Inflammatory macrophage (primary cell): ENCODE measurements around the gene HEXA.
"Not testable (repeated sequence)": the region's sequence is repeated elsewhere in the genome, so short reads cannot be mapped to it uniquely, and the experiment has no call there.

Source experiments
- DNase-seq, 2 donors: peaks; one replicate each; pipeline ENCODE4 v3.0.0-alpha.2; 2020 to 2022
- total RNA-seq, 18 experiments: gene quantifications; one replicate each; lab custom pipeline; 2026; ENCODE audit warnings: mixed read lengths in 6 of 18, inconsistent platforms in 2 of 18; lab: John Stamatoyannopoulos, UW

HEXA gene
- 67.8 to 276 (median 176) reads per million in 18 experiments for total RNA-seq

DNA sequence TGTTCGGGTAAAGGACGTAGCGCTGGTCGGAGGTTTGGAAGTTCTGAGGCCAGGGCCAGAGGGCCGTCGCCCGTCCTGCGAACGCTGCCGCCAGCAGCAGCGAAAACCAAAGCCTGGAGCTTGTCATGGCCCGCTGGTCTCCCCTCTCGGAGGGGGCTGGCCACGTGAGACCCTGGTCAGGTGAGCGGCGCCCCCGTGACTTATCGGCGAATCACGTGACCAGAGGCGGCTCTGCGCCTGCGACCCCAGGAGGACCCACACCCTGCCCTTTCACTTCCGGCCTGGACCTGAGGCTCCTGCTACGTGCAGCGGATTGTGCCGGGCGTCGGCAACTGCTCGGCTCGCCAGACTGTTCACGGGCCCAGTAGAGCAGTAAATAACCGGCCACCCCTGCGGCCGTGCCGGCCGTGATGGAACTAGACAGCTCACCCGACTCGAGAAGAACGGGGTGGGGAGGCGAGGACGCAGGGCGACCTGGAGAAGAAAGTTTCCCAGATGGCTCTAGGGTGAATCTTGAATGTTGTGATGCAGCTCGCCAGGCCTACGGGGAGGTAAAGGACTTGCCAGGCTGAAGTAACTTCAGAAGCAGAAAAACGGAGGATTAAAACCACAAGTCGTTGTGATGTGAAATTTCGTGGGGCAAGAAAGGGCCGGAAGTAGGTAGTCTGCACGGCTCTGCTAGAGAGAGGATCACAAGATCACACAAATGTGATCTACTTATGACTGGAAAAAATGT, at the start of gene HEXA:
HEXA (minus strand) TSS at position 169 of the 736 bp plus-strand sequence; CDS start at position 127, 42 bp downstream.
- DNase-seq: peak; percentile 84

DNA sequence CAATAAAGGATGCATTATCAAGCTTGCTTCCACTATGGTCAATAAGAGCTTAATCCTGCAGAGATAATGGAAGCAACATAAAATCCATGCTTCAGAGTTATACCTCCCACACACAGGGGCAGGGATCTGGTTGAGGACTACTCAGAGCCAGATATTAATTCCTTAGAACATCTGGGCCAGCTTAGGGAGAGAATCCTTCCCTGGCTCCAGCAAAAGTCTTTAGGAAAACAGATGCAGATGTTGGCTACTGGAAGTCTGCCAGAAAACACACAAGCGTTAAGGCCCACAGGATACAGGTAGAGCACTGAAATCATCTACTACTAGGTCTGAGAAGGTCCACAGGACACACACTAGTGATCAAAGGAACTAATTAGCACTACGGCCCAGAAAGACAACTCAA, 47.4 kb upstream of the HEXA start:
- DNase-seq: no peak

DNA sequence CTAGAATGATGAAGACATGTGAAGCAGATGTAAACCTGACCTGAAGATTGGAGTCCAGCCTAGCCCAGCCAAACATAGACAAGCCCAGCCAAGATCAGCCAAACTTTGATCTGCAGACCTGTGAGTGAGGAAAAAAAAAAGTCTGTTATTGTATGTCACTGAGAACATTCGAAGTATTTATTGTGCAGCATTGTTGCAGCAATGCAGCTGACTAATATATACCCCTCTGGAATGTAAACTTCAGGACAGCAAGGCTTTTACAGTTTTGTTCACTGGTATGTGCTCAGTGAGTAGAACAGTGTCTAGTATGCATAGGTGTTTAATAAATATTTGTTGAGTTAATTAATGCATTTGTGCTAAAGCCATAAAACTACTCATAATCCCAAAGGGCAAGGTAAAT, 45.7 kb upstream of the HEXA start:
- no peak for DNase-seq

DNA sequence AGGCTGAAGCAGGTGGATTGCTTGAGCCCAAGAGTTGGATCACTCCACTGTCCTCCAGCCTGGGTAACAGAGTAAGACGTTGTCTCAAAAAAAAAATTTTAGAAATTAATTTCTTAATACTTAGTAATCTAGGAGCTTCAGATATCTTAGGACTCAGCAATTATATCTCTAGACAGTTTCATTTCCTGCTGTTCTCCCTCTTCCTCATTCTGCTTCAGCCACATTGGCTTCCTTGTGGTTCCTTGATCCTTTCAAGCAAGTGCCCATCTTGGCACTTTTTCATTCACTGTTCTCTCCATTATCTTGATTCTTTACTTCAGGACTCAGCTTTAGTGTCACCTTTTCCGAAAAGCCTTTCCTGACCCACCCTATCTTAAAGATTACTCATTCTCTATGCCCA, 44.8 kb upstream of the HEXA start:
- DNase-seq: peak; percentile 44 to 63

DNA sequence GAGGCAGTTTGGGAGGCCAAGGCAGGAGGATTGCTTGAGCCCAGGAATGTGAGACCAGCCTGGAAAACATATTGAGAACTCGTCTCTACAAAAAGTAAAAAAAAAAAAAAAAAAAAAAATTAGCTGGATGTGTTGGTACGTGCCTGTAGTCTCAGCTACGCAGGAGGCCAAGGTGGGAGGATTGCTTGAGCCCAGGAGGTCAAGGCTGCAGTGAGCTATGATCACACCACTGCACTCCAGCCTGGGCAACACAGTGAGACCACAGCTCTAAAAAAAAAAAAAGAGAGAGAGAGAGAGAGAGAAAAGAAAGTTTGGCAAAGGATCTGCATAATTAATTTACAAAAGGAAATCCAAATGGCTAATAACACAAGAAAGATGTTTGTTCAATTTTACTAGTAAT, 44.0 kb upstream of the HEXA start:
- DNase-seq: not testable (repeated sequence)

DNA sequence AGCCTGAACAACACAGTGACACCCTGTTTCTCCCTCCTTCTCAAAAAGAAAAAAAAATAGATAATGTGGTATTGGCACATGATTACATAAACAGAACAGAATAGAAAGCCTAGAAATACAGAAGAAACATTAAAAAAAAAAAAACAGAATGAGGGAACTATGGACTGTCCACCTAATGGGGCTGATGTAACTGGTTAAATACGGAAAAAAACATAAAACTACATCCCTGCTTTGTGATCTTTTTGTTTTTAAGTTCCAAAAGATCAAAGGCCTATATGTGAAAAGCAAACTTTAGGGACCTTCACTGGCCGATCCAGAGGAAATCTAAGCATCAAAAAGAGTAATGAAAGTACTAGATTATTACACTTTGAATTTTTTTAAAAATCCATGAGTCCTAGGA, 39.5 kb upstream of the HEXA start:
- no peak for DNase-seq

DNA sequence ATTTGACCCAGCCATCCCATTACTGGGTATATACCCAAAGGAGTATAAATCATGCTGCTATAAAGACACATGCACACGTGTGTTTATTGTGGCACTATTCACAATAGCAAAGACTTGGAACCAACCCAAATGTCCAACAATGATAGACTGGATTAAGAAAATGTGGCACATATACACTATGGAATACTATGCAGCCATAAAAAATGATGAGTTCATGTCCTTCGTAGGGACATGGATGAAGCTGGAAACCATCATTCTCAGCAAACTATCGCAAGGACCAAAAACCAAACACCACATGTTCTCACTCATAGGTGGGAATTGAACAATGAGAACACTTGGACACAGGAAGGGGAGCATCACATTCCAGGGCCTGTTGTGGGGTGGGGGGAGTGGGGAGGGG, 37.5 kb upstream of the HEXA start:
- DNase-seq: not testable (repeated sequence)

DNA sequence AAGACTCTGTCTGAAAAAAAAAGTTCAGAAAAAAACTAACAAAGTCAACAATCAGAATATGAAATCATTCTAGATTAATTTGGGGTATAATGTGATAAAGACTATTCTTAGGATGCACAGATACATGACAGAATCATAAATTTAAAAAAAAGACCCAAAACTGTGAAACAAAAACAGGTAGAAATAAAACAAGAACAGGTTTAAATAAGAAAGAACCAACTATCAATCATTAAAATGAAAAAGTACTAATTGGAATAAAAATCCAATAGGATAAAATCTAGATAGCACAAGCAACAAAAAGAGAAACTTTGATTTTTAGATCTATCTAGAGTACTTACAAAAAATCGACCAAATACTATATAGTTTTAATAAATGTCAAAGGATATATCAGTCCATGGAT, 35.7 kb upstream of the HEXA start:
- no peak for DNase-seq

DNA sequence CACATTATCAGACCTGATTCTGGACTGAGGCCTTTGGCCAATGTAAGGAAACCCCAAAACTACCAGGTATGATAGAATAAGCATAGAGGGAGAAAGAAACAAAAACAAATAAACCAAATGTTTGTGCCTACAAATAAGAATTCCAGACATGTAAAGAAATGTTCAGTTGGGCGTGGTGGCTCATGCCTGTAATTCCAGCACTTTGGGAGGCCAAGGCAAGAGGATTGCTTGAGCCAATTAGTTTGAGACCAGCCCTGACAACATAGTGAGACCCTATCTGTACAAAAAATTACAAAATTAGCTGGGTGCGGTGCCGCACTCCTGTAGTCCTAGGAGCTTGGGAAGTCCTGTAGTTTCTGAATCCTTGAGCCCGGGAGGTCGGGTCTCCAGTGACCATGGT, 35.3 kb upstream of the HEXA start:
- DNase-seq: no peak

DNA sequence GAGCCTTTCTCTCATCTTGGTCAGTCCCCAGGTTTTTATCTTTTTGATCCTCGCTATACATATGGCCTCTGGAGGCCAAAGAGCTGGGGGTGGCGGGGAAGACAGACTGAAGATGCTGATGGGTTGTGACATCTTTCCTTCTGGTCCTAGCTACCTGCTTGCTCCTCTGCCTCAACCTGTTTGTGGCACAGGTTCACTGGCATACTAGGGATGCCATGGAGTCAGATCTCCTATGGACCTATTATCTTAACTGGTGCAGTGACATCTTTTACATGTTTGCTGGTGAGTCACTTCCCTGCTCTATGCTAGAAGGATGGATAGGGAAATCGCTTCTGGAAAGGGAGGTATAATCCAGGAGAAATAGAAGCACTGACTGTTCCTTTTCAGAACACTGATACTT, 31.1 kb upstream of the HEXA start:
- DNase-seq: no peak

DNA sequence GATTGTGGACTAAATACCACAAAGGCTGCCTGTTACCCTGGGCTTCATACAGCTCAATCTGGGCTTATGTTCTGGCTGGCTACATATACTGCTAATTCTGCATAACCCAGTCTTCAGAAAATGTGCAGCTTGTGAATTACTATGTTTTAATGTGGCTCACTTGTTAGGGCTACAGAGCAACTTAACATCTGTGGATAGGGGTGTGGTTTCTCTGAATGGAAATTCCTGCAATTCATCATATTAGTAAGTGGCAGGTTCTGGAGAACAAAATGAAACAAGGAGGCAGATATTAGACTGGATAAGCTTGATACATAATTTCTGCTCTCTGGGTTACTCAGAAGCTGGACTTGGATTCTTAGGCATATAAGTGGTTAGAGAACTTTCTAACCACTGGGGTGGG, 29.0 kb upstream of the HEXA start:
- no peak for DNase-seq

DNA sequence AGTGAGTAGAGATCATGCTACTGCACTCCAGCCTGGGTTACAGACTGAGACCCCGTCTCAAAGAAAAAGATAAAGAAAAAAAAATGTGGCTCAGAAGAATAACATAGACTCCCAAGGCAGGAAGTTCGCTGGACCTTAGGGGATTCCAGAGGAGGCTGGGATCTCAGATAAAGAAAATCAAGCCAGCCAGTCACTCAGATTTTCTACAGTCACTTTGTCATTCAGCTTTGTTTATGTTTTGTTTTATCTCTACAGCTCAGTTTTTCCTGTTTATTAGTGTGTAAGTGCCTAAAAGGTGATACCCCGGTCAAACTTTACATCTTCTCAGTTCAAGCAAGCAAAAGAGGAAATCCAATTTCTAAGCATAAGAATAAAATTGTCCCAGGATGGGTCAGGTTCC, 28.5 kb upstream of the HEXA start:
- no peak for DNase-seq

DNA sequence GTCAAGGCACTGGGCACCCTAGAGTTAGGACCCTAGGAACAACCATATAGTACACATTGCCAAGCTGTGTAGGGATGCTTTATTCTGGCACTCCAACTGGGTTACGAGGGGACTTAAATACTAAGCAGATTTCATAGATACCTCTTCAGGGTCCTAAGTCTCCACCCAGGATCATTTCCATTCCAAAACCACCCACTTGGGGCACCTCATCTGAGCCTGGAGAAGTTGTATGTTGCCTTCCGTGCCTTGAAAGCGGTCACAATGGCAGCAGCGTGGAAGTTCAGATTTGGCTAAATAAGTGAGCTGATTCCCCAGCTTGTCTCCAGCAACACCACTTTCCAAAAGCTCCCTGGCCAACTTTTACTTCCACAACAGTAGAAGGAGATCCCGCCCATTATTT, 26.9 kb upstream of the HEXA start:
- no peak for DNase-seq

DNA sequence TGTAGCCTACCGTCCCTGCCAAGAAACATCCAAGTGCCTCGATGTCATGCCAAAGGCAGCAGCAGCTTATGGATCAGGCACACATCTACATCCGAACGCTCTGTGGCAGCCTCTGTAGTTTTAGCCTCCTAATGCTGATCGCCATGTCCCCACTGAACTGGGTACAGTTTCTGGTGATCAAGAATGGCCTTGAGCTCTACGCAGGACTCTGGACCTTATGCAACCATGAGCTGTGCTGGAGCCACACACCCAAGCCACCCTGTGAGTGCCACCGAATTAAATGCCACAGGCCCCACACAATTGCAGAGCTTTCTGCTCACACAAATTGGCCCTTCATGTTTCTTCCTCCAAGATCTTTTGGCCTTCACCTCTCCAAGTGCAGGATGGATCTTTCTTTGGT, 22.8 kb upstream of the HEXA start:
- no peak for DNase-seq

DNA sequence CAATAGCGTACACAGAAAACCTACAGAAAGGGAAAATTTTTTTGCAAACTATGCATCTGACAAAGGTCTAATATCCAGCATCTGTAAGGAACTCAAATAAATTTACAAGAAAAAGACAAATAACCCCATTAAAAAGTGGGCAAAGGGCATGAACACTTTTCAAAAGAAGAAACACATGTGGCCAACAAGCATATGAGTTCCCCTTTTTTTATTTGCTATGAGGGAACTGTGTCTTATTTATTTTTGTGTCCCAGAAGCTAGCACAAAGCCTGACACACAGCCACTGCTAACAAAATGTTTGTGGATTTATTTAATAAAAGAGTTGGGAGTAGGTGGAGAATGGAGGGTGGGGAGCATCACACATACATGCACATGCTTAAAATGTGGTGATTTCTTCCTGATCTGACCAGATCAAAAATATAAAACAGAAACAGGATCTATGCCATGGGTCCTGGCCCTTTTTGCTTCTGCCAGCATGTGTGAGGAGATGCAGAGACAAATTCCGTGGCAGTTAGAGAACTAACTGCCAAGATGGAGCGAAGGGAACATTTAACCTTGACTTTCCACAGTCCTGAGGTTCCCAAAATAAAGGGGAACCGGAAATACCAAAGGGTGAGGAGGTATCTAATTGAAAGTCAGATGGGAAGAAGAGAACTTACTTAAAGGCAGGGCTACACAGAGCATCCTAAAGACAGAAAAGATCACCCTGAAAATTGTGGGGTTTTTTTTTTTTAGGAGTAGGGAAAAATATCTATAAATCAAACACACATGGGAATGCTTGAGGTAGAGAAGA, 22.2 kb upstream of the HEXA start, which contains the start of gene TMEM202:
TMEM202 (plus strand) TSS at position 510 of the 793 bp plus-strand sequence; CDS start at position 532, 22 bp downstream.
- DNase-seq: peak; percentile 9 to 25

DNA sequence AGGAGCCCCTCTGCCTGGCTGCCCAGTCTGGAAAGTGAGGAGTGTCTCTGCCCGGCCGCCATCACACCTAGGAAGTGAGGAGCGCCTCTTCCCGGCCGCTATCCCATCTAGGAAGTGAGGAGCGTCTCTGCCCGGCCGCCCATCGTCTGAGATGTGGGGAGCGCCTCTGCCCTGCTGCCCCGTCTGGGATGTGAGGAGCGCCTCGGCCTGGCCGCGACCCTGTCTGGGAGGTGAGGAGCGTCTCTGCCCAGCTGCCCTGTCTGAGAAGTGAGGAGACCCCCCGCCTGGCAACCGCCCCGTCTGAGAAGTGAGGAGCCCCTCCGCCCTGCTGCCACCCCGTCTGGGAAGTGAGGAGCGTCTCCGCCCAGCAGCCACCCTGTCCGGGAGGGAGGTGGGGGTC, 20.5 kb upstream of the HEXA start:
- DNase-seq: not testable (repeated sequence)

DNA sequence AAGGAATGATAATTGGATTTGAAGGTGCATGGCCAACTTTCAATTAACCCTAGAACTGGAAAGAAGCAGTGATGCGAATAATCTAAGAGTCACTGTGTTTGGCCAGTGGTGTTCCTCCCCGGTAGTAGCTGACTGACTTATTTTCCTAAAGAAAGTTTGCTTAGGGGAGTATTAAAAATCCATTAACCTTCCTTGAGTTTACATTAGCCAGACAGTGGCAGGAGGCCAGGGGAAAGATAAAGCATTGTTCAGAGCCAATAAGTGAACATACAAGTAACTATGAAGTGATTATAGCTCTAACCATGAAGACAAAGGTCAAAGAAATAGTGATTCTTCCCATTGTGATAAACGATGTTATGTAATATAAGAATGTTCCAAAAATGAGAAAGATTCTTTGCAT, 13.4 kb upstream of the HEXA start:
- no peak for DNase-seq

DNA sequence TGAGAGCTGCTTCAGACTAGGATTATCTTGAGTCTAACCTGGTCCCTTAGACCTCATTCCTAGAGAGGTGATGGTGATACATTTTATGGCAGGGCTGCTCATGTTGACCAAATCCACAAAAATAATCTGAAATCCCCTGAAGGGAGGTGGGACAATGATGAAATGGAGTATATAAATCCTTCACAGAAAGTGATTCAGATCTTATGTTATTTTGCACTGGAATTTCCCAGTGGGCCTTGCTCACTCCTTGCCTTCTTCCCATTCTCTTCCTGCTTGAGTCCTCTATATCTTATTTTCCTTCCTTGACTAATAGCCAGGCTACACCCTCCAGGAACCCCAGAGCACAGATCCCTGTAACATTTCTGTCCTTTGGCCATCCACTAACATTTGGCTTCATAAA, 11.9 kb upstream of the HEXA start:
- no peak for DNase-seq

DNA sequence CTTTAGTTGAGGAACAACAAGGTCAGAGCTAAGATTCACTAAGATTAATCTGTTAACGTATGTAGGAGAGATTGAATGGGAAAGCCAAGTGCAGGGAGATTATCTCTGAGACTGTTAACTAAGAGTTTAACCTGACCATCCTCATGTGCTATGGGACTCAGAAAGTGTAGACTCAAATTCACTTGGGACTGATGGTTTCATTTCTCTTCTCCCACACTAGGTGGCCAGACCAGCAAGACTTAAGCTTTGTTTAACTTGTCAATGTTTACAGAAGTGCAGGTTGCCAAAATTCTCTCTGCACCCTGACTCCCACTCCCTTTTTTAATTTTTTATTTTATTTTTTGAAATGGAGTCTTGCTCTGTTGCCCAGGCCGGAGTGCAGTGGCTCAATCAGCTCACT, 6.3 kb upstream of the HEXA start:
- peak in 1 of 2 donors; percentile 15 for DNase-seq

DNA sequence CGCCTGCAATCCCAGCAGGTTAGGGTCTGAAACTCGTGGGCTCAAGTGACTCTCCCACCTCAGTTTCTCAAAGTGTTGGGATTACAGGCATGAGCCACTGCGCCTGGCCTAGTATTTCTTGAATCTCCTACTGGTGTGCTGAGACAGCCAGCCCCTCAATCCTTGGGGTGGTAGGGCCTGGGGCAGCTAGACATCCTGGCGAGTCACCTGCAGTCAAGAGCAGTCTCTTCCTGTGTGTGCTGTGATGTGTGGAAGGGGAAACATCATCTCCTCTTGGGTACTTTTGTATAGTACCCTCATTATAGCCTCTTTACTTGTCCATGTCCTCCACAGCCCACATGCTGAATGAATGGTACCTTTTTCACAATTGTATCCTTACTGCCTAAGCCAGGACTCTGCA, 4.9 kb upstream of the HEXA start:
- no peak for DNase-seq

DNA sequence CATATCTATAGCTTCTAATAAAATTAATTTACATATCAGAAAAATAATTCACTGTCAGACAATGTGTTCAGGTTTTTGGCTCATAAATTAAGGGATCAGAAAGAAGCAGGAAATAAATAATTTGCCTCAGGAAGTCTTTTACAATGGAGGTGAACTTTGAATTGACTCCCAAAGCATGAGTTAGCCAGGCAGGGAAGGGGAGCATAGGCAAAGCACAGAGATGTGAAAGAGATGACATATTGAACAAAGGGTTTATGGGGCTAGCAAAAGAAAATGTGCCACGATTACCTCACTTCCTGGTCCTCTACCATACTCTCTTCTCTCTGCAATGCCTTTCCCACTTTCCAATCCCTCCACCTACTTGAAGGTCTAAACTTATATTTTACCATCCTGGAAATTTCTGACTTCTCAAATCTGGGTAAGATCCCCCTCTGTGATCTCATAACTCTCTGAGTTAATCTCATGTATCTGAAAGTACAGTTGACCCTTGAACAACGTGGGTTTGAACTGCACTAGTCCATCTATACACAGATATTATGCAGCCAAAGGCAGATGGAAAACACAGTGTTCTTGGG, 4.1 kb upstream of the HEXA start:
- no peak for DNase-seq

DNA sequence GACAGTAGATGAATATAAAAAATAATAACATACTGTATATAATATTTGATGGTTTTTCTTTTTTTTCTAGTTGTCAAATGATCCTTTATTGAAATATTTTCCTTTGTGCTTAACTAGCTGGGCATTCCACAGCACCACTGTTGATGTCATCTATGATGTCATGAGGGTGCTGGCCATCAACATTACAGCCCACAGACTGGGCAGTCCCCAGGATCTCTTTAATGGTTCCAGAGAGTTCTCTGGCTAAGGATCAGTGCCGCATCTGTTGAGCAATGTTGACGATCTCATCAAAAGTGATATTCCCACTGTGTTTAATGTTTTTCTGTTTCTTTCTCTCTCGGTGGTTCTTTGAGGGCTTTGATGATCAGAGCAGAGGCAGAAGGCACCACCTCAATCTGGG, 3.3 kb upstream of the HEXA start:
- not testable (repeated sequence) for DNase-seq

DNA sequence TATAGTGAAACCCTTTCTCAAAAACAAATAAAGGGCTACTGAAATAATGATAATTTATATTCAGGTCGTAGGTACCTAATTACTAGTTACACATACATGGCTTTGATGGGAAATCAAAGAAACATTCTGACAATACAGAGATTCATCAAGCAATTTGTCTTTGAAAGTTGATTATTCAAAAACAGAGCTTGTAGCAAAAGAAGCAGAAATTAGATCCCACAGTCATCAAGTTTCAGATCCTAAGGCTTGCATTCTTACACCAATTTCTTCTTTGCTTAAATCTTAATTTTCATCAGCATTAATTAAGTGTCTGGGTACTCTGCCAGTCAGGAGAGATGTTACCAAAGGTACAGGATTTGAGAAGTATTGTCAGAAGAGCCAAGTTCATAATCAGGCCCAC, 1.5 kb upstream of the HEXA start:
- no peak for DNase-seq

DNA sequence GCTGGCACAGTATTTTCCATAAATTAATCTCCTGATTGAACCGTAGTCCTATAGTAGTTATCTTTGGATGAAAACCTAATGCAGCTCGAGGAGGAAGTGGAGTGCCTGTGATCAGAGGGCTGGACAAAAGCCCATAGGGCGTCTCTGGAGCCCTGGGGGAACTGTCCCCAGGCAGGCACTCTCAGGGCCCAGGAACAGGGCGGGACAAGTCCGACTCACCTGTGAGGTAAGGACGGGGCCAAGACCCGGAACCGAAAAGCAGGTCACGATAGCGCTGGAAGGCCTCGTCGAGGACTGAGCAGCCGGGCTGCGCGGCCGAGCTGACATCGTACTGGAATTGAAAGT, 341 bp downstream of the HEXA start:
- DNase-seq: peak; percentile 55 to 66
